ENCODE data around the gene IQCK. TPM values are rescaled to one million over a fixed set of nuclear protein-coding genes. Genes with fewer than 3 reads are reported as not detected.
A peak's percentile ranks its signal among the peaks of the same experiment; 100 is the strongest.

The IQCK gene
- total and polyA plus RNA-seq, 2 donors (not counting 1 experiment from before 2014, with no cell fraction given) = 4.6 to 9.9 TPM

GRCh38 chr16:19879241-19879792, 161.2 kb downstream of the IQCK start:
- Histone ChIP-seq H3K9ac (ENCODE audit: insufficient read depth, low read length) (no peak overlapping the region), H3K79me2 (ENCODE audit: control insufficient read depth, insufficient read depth, low read length) (no peaks in the 10 kb centered on the region)

DNA sequence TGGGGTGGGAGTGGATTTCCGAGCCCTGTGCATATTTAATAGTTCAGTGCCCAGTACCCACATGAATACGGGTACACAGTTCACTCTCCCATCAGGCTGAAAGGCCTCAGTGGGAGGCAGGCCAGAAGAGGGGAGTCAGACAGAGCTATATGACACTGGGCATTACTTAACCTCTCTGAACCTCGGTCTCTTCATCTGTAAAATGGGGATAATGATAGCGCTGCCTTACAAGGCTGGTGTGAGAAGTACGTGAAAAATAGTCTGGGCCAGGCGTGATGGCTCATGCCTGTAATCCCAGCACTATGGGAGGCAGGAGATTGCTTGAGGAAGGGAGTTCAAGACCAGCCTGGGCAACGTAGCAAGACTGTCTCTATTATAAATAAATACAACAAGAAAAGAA, 163.0 kb downstream of the IQCK start:
- Histone ChIP-seq H3K36me3 (ENCODE audit: control insufficient read depth, insufficient read depth, low read length) (no peaks in the 10 kb centered on the region), H3K79me2 (ENCODE audit: control insufficient read depth, insufficient read depth, low read length) (no peaks in the 10 kb centered on the region), H3K9ac (ENCODE audit: insufficient read depth, low read length) (no peak overlapping the region), H3K4me3 (replicated peaks in 1 of 4; ENCODE audit: control extremely low read depth in 1 of 4, insufficient read depth in 1 of 4, low read depth in 3 of 4, low read length in 4 of 4) (no peak overlapping the region), H4K20me1 (ENCODE audit: control insufficient read depth, extremely low read depth, insufficient read depth, low read length) (no peaks in the 10 kb centered on the region), H2AFZ (ENCODE audit: low read length) (no peak overlapping the region), H3K4me1 (ENCODE audit: control insufficient read depth, extremely low read depth, insufficient read depth, low read length) (peaks cover 7% of the 10 kb centered on the region), H3K27ac (ENCODE audit: insufficient read depth, low read length) (no peak overlapping the region), H3K27me3 (ENCODE audit: control insufficient read depth, insufficient read depth, low read length) (peaks cover 10% of the 10 kb centered on the region), H3K9me3 (ENCODE audit: control insufficient read depth, insufficient read depth, low read depth, low read length) (no peaks in the 10 kb centered on the region), H3K4me2 (ENCODE audit: extremely low read depth, insufficient read depth, low read length) (no peak overlapping the region)
- no peak for DNase-seq (ENCODE audit: low read depth in 2 of 2)
- TF ChIP-seq, protein P1, sequence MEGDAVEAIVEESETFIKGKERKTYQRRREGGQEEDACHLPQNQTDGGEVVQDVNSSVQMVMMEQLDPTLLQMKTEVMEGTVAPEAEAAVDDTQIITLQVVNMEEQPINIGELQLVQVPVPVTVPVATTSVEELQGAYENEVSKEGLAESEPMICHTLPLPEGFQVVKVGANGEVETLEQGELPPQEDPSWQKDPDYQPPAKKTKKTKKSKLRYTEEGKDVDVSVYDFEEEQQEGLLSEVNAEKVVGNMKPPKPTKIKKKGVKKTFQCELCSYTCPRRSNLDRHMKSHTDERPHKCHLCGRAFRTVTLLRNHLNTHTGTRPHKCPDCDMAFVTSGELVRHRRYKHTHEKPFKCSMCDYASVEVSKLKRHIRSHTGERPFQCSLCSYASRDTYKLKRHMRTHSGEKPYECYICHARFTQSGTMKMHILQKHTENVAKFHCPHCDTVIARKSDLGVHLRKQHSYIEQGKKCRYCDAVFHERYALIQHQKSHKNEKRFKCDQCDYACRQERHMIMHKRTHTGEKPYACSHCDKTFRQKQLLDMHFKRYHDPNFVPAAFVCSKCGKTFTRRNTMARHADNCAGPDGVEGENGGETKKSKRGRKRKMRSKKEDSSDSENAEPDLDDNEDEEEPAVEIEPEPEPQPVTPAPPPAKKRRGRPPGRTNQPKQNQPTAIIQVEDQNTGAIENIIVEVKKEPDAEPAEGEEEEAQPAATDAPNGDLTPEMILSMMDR (conservative IDR thresholded peaks at IDR 0.05 in 1 of 2, IDR thresholded peaks at IDR 0.05 in 1 of 2; ENCODE audit: low read depth in 1 of 2, low read length in 2 of 2) = no peak
- no peak for TF ChIP-seq EZH2 (IDR thresholded peaks at IDR 0.05; ENCODE audit: low read length, missing control alignments)

More at GRCh38 chr16:19879241-19879792, 161.2 kb downstream of the IQCK start:
- H3K27ac ChIP-seq (ENCODE audit: insufficient read depth, low read length) = no peak overlapping the region
- no peaks in the 10 kb centered on the region for H3K9me3 ChIP-seq (ENCODE audit: control insufficient read depth, insufficient read depth, low read depth, low read length)
- peak in 1 of 2 donors; percentile 84 for DNase-seq (ENCODE audit: low read depth in 2 of 2)
- H2AFZ ChIP-seq (ENCODE audit: low read length) = no peak overlapping the region
- H3K4me1 ChIP-seq (ENCODE audit: control insufficient read depth, extremely low read depth, insufficient read depth, low read length) = no peaks in the 10 kb centered on the region
- H3K4me2 ChIP-seq (ENCODE audit: extremely low read depth, insufficient read depth, low read length) = no peak overlapping the region
- TF ChIP-seq EZH2 (IDR thresholded peaks at IDR 0.05; ENCODE audit: low read length, missing control alignments) = no peak
- TF ChIP-seq, protein P1 (conservative IDR thresholded peaks at IDR 0.05 in 1 of 2, IDR thresholded peaks at IDR 0.05 in 1 of 2; ENCODE audit: low read depth in 1 of 2, low read length in 2 of 2) = no peak
- H3K27me3 ChIP-seq (ENCODE audit: control insufficient read depth, insufficient read depth, low read length) = peaks cover 10% of the 10 kb centered on the region
- no peaks in the 10 kb centered on the region for H3K36me3 ChIP-seq (ENCODE audit: control insufficient read depth, insufficient read depth, low read length)
- H4K20me1 ChIP-seq (ENCODE audit: control insufficient read depth, extremely low read depth, insufficient read depth, low read length) = no peaks in the 10 kb centered on the region
- no peak overlapping the region for H3K4me3 ChIP-seq (replicated peaks in 1 of 4; ENCODE audit: control extremely low read depth in 1 of 4, insufficient read depth in 1 of 4, low read depth in 3 of 4, low read length in 4 of 4)

GRCh38 chr16:19881783-19882182, 163.7 kb downstream of the IQCK start:
- H3K36me3 ChIP-seq (ENCODE audit: control insufficient read depth, insufficient read depth, low read length) = no peaks in the 10 kb centered on the region
- no peak overlapping the region for H3K9ac ChIP-seq (ENCODE audit: insufficient read depth, low read length)
- TF ChIP-seq, protein P1 (conservative IDR thresholded peaks at IDR 0.05 in 1 of 2, IDR thresholded peaks at IDR 0.05 in 1 of 2; ENCODE audit: low read depth in 1 of 2, low read length in 2 of 2) = no peak
- TF ChIP-seq EZH2 (IDR thresholded peaks at IDR 0.05; ENCODE audit: low read length, missing control alignments) = no peak
- H3K79me2 ChIP-seq (ENCODE audit: control insufficient read depth, insufficient read depth, low read length) = no peaks in the 10 kb centered on the region
- H4K20me1 ChIP-seq (ENCODE audit: control insufficient read depth, extremely low read depth, insufficient read depth, low read length) = no peaks in the 10 kb centered on the region
- H3K4me3 ChIP-seq (replicated peaks in 1 of 4; ENCODE audit: control extremely low read depth in 1 of 4, insufficient read depth in 1 of 4, low read depth in 3 of 4, low read length in 4 of 4) = no peak overlapping the region
- no peaks in the 10 kb centered on the region for H3K9me3 ChIP-seq (ENCODE audit: control insufficient read depth, insufficient read depth, low read depth, low read length)
- H3K4me2 ChIP-seq (ENCODE audit: extremely low read depth, insufficient read depth, low read length) = no peak overlapping the region
- peaks cover 10% of the 10 kb centered on the region for H3K27me3 ChIP-seq (ENCODE audit: control insufficient read depth, insufficient read depth, low read length)
- peaks cover 7% of the 10 kb centered on the region for H3K4me1 ChIP-seq (ENCODE audit: control insufficient read depth, extremely low read depth, insufficient read depth, low read length)
- no peak overlapping the region for H2AFZ ChIP-seq (ENCODE audit: low read length)
- no peak overlapping the region for H3K27ac ChIP-seq (ENCODE audit: insufficient read depth, low read length)
- no peak for DNase-seq (ENCODE audit: low read depth in 2 of 2)

Data from fibroblast of lung (primary cell).